WI38 (cell line): Measurements from ENCODE around the gene RAB28.

Source experiments
- H3K4me3 ChIP-seq: 2 replicates; pipeline ENCODE4 v1.5.1; 2011; ENCODE audit warnings: low read depth, mild to moderate bottlenecking, control low read depth, low read length
- TF ChIP-seq, protein P1 (sequence below): IDR thresholded peaks from 2 replicates; pipeline ENCODE4 v1.5.1; 2012; ENCODE audit warnings: low read depth, mild to moderate bottlenecking, control low read depth, low read length

Gene RAB28

GRCh38 chr4:13329963-13330362, 154.2 kb downstream of the RAB28 start:
- no peak overlapping the region for H3K4me3 ChIP-seq
- TF ChIP-seq, protein P1, sequence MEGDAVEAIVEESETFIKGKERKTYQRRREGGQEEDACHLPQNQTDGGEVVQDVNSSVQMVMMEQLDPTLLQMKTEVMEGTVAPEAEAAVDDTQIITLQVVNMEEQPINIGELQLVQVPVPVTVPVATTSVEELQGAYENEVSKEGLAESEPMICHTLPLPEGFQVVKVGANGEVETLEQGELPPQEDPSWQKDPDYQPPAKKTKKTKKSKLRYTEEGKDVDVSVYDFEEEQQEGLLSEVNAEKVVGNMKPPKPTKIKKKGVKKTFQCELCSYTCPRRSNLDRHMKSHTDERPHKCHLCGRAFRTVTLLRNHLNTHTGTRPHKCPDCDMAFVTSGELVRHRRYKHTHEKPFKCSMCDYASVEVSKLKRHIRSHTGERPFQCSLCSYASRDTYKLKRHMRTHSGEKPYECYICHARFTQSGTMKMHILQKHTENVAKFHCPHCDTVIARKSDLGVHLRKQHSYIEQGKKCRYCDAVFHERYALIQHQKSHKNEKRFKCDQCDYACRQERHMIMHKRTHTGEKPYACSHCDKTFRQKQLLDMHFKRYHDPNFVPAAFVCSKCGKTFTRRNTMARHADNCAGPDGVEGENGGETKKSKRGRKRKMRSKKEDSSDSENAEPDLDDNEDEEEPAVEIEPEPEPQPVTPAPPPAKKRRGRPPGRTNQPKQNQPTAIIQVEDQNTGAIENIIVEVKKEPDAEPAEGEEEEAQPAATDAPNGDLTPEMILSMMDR = no peak

- H3K4me3 ChIP-seq = no peak overlapping the region
- TF ChIP-seq, protein P1 = no peak
Observed at GRCh38 chr4:13329340-13329850, 154.7 kb downstream of the RAB28 start.

DNA sequence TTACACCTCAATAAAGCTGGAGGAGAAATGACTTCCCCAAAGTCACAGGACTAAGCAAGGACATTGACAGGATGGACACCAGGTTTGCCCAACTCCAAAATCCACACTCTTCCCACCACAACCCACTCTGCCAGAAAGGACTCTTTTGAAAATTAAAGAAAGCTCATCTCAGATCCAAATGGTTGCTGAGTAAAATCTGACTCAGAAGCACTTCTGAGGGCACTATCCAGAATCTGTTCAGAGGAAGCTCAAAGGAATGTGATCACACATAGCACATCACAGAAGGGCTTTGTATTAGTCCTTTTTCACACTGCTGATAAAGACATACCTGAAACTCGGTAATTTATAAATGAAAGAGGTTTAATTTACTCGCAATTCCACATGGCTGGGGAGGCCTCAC, 155.5 kb downstream of the RAB28 start:
- no peak overlapping the region for H3K4me3 ChIP-seq
- TF ChIP-seq, protein P1 = no peak

DNA sequence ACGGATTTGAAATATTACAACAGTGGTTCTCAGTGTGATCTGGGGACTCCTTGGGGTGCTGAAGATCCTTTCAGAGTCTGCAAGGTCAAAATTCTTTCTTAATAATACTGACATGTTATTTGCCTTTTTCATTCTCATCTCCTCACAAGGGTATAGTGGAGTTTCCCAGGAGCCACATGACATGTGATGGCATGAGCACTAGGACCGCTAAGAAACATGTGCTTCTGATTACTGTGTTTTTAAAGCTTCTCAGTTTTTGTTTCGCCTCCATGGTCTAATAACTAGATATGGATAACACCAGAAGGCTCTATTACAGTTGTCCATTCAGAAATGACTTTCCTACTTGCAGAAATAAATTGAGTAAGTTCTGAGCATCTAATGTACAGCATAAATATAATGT, 156.1 kb downstream of the RAB28 start:
- TF ChIP-seq, protein P1 = no peak
- H3K4me3 ChIP-seq = no peak overlapping the region

- H3K4me3 ChIP-seq = no peak overlapping the region
- TF ChIP-seq, protein P1 = no peak
Observed at GRCh38 chr4:13325744-13326143, 158.4 kb downstream of the RAB28 start.

GRCh38 chr4:13323921-13324320, 160.2 kb downstream of the RAB28 start:
- H3K4me3 ChIP-seq = no peak overlapping the region
- TF ChIP-seq, protein P1 = no peak

DNA sequence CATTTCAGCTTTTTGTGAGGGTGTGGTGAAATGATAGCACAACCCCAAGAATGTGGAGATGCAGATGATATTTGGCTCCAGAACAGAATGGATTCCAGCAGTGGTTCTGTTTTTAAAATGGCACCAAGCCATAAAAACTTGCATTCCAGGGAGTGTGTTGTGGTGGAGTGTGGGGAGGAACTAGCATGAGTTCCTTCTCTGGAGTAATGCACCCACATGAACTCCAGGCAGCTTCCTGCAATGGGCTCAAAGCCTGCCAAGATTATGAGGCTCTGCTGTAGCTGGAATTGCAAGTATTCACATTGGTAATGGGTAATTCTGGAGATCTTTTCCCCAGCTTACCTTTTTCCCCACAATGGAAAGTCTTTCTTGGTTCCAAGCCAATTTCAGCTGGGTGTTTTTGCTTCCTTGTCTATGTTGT, 161.4 kb downstream of the RAB28 start:
- TF ChIP-seq, protein P1 = no peak

More for the DNA sequence above, 161.4 kb downstream of the RAB28 start:
- no peak overlapping the region for H3K4me3 ChIP-seq
